DMS53 (cell line): ENCODE data around the gene GART.
A peak's percentile ranks its signal among the peaks of the same experiment; 100 is the strongest.
"Not testable (repeated sequence)": the region's sequence is repeated elsewhere in the genome, so short reads cannot be mapped to it uniquely, and the experiment has no call there.

Experiments used
- DNase-seq: peaks from one replicate; lab custom pipeline; 2025; lab: John Stamatoyannopoulos, UW

Gene GART

DNA sequence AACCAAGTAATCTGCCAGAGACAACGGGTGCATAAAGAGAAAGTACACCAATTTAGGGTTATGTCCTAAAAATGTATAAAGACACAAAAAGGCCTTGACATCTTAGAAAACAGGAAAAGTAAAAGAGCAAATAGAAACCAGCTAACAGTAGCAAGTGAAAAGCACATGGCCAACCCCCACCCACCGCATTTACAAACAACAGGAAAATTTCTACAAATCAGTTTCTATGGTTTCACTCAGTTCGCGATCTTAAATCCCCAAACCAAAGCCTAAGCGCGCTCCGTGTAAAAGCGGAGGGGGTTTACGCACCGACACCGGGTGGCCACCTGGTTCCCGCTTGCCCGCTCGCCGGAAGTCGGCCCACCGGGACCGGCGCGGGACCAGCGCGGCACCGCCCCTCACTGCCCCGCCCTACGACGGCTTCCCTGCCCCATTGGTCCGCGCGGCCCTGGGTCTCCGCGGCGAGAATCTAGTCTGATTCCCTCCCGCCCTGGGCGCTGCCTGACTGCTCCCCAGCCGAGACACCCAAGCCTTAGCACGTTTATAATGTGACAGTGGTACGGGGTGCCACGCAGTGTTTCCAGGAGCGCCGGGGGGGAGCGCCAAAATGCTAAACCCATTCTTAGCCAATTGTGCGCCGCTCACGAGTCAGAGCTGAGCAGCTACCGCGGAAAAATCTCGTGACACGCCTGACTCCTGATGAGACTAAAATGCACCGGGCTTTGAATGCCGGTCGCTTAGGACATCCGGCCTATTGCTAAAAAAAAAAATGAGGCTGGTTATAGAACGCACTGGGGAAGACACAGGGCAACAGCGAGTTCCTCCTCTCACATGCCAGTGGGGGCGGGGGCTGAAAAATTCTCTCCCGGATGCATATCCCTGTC, at the start of gene GART:
GART (minus strand) TSS at position 362 of the 884 bp plus-strand sequence. CDS start 2,802 bp downstream, outside the sequence.
- DNase-seq = peak; percentile 90

DNA sequence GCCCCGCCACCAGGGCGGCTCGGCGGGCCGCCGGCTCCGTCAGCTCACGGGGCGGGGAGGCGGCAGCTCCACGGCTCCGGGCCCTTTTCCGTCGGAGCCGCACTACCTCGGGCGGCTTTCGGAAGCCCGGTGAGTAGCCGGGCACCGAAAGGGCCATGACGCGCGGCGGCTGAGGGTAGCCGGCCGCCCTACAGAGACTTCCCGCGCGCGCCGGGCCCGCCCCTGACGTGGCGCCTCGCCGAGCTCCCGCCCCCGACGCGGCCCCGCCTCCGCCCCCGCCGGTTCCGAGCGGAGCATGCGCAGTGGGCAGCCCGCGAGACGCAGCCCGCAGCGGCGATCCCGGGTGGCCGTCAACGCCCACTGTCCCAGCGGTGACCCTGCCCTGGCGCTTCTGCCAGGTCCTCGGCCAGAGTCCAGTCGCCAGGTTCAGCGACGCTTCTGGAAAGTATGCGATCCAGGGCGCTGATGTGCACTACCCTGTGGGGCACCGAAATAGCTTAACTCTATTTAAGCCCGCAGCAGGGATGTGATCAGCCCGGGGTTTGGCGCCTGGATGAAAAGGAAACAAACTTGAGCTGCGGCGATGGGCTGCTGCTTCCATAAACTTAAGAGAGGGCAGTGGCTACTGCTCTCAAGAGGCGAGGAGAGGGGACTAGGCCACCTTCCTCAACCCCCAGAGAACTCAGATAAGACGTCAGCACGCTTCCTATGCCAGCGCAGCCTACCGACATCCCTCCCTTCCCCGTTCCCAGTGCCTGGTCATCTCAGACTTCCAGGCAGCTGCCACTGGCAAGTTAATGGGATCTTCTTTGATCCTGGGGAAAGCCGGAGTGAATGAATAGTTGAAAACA, 46.8 kb upstream of the GART start, which contains the start of gene DONSON:
DONSON (minus strand) TSS at position 200 of the 851 bp plus-strand sequence; CDS start at position 157, 43 bp downstream.
- peak; percentile 89 for DNase-seq

- peak; percentile 59 for DNase-seq
Measured at GRCh38 chr21:33587792-33588484, 46.0 kb upstream of the GART start.

GRCh38 chr21:33586927-33587326, 45.0 kb upstream of the GART start:
- DNase-seq = no peak

GRCh38 chr21:33584455-33584854, 42.5 kb upstream of the GART start:
- DNase-seq = no peak

DNA sequence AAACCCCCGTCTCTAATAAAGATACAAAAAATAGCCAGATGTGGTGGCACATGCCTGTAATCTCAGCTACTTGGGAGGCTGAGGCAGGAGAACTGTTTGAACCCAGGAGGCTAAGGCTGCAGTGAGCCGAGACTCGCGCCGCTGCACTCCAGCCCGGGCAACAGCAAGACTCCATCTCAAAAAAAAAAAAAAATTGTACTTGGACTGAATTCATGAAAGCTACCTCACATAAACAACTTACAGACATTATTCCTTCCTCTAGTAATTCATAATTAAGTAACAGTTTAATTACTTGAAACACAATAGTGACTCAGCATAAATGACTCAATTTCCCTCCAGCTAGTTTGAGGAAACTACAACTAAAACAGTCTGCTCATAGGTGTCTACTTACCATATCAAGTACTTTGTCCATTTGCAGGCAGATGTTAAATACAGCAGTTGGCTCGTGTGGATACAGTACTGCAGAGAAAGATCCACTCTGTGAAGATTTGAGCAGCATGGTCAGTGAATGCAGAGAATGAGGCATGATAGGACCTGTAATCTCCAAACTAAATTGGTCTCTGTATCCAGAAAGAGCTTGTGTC, 37.1 kb upstream of the GART start:
- DNase-seq = peak; percentile 38

DNA sequence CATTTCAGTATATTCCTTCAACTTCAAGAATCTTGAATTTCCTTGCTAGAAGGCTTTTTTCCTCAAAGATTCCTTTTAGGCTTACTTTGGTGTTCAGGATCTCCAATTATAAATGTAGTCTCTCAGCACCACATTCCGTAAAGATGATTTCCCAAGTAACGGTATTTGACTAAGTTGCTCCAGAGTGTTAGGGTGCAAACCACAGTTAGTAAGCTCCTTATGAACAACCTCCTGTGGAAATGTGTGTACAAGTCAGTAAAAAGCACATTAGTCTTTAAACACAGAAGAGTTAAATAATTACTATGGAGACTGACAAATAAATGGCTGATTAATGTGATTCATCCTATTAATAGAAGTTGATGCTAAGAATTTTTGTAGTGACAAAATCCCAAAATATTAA, 36.3 kb upstream of the GART start:
- DNase-seq = no peak

- not testable (repeated sequence) for DNase-seq
Measured at GRCh38 chr21:33576741-33577141, 34.8 kb upstream of the GART start.

DNA sequence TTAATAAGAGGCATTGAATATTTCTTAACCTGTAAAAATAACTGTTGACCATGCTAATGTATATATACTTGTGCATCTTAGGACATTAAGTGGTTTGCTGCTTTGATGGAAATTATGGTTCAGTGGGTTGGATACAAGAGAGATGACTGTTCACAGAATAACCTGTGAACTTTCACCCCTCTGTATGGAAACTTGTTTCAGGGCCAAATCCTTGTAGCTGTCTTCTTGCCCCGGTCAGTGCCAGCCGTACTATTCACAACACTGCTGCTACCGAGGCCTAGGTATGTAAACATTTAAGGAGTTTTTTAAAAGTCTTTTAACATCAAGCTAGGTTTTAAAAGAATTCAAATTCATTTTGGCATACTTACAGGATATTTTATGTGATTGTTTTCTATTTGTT, 30.4 kb upstream of the GART start:
- DNase-seq = no peak

- no peak for DNase-seq
Measured at GRCh38 chr21:33569991-33570390, 28.1 kb upstream of the GART start.

- DNase-seq = no peak
Measured at GRCh38 chr21:33568448-33568847, 26.5 kb upstream of the GART start.

DNA sequence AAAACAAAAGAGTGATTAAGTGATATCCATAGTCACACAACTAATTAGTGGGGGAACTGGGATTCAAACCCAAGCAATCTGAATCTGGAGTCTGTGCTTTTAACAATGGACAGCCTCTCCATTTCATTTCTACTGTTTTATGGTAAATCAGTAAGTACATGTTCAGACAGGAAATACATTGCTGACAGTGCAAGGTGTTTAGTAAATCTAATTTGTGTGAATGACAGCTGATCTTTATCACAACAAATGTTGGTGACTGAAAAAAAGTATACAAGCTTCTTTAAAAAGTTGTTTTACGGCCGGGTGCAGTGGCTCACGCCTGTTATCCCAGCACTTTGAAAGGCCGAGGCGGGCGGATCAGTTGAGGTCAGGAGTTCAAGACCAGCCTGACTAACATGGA, 26.0 kb upstream of the GART start:
- DNase-seq = no peak

DNA sequence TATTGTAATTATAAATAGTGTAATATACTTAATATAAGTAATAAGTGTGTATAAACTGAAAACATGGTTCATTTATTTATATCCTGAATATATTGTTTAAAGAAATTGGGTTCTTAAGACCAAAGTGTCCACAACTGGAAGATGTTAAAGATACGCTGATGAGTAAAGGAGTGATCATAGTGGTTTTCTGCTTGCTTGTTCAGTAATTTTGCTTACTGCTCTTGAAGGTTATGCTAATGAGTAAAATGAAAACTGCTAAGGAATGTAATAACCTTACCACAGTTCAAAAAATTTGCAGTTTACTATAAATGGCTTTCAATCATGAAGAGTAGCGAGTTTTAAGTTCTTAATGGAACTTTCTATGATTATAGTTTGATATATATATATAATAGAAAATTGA, 24.6 kb upstream of the GART start:
- DNase-seq = no peak

GRCh38 chr21:33562389-33562788, 20.5 kb upstream of the GART start:
- no peak for DNase-seq

GRCh38 chr21:33561373-33561772, 19.5 kb upstream of the GART start:
- no peak for DNase-seq

DNA sequence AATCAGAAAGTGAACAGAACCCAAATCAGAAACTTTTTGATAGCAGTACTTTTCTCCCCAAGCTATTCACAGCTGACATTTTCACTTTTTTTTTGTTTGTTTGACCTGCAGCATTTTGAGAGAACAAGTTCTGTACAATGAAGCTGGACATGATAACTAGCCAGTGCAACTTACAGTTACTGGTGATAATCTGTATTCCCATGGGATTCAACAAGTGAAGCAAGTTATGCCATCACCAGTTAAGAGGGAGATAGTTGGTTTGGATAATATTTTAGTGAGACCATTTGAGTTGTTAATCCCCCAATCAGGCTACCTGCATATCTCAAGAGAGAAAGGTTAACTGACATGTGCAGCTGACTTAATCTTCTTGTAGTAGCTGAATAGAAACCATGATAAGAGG, 19.0 kb upstream of the GART start:
- DNase-seq = no peak

- no peak for DNase-seq
Measured at GRCh38 chr21:33559813-33560212, 17.9 kb upstream of the GART start.

DNA sequence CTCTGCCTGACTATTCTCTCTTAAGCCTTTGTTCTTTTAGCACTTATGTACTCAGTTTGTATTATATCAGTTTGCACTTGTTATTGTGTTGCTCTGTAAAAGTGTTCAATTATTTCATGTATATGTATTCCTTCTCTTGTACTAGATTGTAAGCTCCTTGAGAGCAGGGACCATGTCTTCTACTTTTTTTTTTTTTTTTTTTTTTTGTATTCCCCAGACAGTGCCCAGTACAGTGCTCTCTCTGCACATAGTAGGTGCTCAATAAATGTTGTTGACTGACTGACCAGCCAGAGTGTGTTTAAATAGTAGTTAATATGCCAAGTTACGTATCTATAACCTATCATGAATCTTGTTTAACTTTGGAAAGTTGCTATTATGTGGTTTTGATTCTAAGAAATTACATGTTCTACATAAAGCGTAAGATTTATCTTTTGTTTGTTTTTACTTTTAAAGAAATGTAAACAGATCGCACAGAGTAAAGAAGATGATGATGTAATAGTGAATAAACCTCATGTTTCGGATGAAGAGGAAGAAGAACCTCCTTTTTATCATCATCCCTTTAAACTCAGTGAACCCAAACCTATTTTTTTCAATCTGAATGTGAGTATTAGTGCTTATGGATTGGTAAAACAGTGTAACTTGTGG, 17.0 kb upstream of the GART start:
- DNase-seq = no peak

DNA sequence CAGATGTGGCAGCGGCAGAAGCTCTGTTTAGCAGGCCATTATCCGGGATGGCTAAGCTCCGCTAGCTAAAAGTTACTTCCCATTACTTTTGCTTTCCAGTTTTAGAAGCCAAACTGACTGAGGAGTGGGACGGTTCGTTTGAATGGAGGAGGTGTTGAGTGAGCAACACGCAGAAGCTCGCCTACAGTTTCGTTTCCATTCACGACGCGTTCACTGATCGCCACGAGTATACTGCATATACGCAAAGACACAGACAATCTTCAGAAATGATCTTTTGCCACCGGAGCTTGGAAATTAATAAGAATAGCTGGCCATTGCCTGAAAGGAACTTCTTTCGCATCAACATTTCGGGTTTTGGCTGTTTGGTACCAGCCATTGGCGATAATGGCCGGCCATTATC, 15.5 kb upstream of the GART start:
- no peak for DNase-seq

DNA sequence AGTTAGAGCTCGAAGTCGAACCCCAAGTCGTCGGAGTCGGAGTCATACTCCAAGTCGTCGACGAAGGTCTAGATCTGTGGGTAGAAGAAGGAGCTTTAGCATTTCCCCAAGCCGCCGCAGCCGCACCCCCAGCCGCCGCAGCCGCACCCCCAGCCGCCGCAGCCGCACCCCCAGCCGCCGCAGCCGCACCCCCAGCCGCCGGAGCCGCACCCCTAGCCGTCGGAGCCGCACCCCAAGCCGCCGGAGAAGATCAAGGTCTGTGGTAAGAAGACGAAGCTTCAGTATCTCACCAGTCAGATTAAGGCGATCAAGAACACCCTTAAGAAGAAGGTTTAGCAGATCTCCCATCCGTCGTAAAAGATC, 13.0 kb upstream of the GART start:
- DNase-seq = no peak

- DNase-seq = no peak
Measured at GRCh38 chr21:33554236-33554981, 12.5 kb upstream of the GART start.
